Prostate gland (tissue), 2 donors: ENCODE measurements around the gene CHFR. TPM values are rescaled to one million over a fixed set of nuclear protein-coding genes. Genes with fewer than 3 reads are reported as not detected.
"Not testable (repeated sequence)": the region's sequence is repeated elsewhere in the genome, so short reads cannot be mapped to it uniquely, and the experiment has no call there.

Experiments used
- DNase-seq: peaks from one replicate; pipeline ENCODE4 v3.0.0-alpha.2; 2019; ENCODE audit warnings: low spot score
- H3K27ac ChIP-seq, 2 donors: fragments of 200-600 bp; sonication (generic); 2 replicates each; pipeline ENCODE4 v1.5.1; 2017 to 2019
- H3K27me3 ChIP-seq: fragments of 200-600 bp; sonication (generic); replicated peaks from 2 replicates; pipeline ENCODE4 v1.5.1; 2019; ENCODE audit not compliant: insufficient read depth
- H3K36me3 ChIP-seq, 2 donors: fragments of 200-600 bp; sonication (generic); 1 replicate in 1 of 2; 2 replicates in 1 of 2; pipeline versions ENCODE4 v1.5.1 to v1.8.1; 2017 to 2019
- H3K4me1 ChIP-seq: fragments of 200-600 bp; sonication (generic); replicated peaks from 2 replicates; pipeline ENCODE4 v1.5.1; 2019
- H3K4me3 ChIP-seq, 2 donors: fragments of 200-600 bp; sonication (generic); 2 replicates each; pipeline ENCODE4 v1.5.1; 2017 to 2019
- H3K9me3 ChIP-seq: fragments of 200-600 bp; sonication (generic); 2 replicates; pipeline ENCODE4 v1.5.1; 2017
- POLR2A ChIP-seq: fragments of 450-650 bp; IDR thresholded peaks from one replicate; pipeline ENCODE4 v1.6.1; 2016; ENCODE audit warnings: antibody characterized with exemption, mild to moderate bottlenecking
- POLR2AphosphoS5 ChIP-seq: sonication (generic); formaldehyde crosslinking; IDR thresholded peaks from one replicate; pipeline ENCODE4 v1.6.1; 2017; ENCODE audit warnings: antibody characterized with exemption
- WGBS: methylation state at CpG from one replicate; pipeline ENCODE4 v1.1.5; 2018; 5-methylcytosine and 5-hydroxymethylcytosine counted together
- intact Hi-C: fragments of 100-400 bp; cut with DNase I; formaldehyde crosslinking; loops from one replicate; pipeline ENCODE4 v1.14.2; 2022
- total RNA-seq, 2 donors: library from RNA; depleted of rRNA; stranded (reverse); fragments of >200 nt; gene quantifications; one replicate each; pipeline ENCODE4 v1.1.0, GENCODE V29; 2016
- TF ChIP-seq, protein P1 (sequence below), 4 experiments: fragments of 200-600 bp in 2 of 4; fragments of 450-650 bp in 2 of 4; sonication (generic) in 2 of 4; IDR thresholded peaks; 1 replicate in 3 of 4; 2 replicates in 1 of 4; pipeline ENCODE4 v1.5.1; 2016 to 2019; ENCODE audit warnings: antibody characterized with exemption in 4 of 4, mild to moderate bottlenecking in 2 of 4, moderate library complexity in 2 of 4

The CHFR gene
- total RNA-seq, 2 donors from 2014 or later: 18.7 to 52.3 TPM

DNA sequence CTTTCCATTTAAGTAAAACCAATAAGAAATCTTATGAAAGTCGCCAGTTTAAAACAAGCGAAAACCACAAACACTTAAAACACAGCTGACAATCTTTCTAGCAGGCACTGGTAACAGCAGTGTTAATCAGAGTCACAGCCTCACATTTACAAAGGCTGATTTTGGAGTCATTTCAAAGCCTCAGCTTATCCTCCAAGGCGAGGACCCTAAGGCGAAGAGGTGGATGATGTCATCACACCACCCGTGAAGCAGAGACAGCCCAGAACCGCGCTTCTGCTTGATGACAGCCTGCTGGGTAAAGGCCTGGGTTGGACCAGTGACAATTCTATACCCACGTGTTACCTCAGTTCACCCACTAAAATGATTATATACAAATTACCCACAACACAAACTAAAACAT, 68.8 kb downstream of the CHFR start:
- TF ChIP-seq, protein P1, sequence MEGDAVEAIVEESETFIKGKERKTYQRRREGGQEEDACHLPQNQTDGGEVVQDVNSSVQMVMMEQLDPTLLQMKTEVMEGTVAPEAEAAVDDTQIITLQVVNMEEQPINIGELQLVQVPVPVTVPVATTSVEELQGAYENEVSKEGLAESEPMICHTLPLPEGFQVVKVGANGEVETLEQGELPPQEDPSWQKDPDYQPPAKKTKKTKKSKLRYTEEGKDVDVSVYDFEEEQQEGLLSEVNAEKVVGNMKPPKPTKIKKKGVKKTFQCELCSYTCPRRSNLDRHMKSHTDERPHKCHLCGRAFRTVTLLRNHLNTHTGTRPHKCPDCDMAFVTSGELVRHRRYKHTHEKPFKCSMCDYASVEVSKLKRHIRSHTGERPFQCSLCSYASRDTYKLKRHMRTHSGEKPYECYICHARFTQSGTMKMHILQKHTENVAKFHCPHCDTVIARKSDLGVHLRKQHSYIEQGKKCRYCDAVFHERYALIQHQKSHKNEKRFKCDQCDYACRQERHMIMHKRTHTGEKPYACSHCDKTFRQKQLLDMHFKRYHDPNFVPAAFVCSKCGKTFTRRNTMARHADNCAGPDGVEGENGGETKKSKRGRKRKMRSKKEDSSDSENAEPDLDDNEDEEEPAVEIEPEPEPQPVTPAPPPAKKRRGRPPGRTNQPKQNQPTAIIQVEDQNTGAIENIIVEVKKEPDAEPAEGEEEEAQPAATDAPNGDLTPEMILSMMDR (IDR thresholded peaks at IDR 0.05): no peak
- no peak for TF ChIP-seq POLR2A
- TF ChIP-seq POLR2AphosphoS5: no peak
- intact Hi-C loops: no loop called here
- Histone ChIP-seq H3K4me1 (no peaks in the 10 kb centered on the region), H3K27ac (no peak overlapping the region), H3K27me3 (no peaks in the 10 kb centered on the region), H3K4me3 (no peak overlapping the region), H3K36me3 (peaks cover 9 to 27% of the 10 kb centered on the region in 2 donors), H3K9me3 (no peaks in the 10 kb centered on the region)
- 92% methylated on average over 8 of the region's 8 CpGs for WGBS
- no peak for DNase-seq

DNA sequence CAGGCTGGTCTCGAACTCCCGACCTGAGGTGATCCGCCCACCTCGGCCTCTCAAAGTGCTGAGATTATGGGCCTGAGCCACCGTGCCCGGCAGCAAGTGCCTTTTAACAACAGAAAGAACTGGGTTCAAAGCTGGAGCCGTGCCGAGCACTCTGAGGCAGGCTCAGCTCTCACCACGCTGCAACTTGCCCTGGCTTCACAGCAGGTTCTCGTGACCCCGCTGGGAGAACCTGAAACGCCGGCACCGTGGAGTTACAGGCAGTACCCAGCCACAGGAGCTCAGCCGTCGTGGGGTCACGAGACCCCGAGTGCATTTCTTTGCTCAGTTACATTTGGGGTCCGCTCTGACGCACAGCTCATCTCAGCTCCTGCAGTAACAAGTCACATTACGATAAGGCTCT, 73.2 kb downstream of the CHFR start:
- Histone ChIP-seq H3K4me1 (no peaks in the 10 kb centered on the region), H3K36me3 (peaks cover 9 to 38% of the 10 kb centered on the region in 2 donors), H3K27me3 (no peaks in the 10 kb centered on the region), H3K4me3 (no peak overlapping the region), H3K9me3 (no peaks in the 10 kb centered on the region), H3K27ac (no peak overlapping the region)
- no peak for DNase-seq
- intact Hi-C loops: no loop called here
- TF ChIP-seq POLR2A (no peak), POLR2AphosphoS5 (no peak)
- TF ChIP-seq, protein P1 (IDR thresholded peaks at IDR 0.05): no peak
- 97% methylated on average over 21 of the region's 21 CpGs for WGBS

DNA sequence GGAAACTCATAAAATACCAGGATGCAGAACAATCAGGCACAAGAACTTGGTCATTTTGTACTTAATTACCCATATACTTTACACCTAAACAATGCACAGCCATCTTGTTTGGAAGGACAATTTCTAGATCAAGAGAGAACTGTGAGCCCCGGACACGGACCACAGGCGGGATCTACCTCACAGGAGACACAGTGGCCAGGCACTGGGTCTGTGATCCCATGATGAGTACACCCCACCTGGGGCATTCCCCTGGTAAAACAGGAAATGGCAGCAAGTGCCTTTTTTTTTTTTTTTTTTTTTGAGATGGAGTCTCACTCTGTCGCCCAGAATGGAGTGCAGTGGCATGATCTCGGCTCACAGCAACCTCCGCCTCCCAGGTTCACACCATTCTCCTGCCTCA, 74.0 kb downstream of the CHFR start:
- H3K27me3 ChIP-seq: no peaks in the 10 kb centered on the region
- H3K4me1 ChIP-seq: no peaks in the 10 kb centered on the region
- no peak overlapping the region for H3K27ac ChIP-seq
- no peak overlapping the region for H3K4me3 ChIP-seq
- intact Hi-C loops: no loop called here
- 95% methylated on average over 6 of the region's 6 CpGs for WGBS
- no peak for DNase-seq
- TF ChIP-seq, protein P1 (IDR thresholded peaks at IDR 0.05): no peak
- TF ChIP-seq POLR2AphosphoS5: no peak
- H3K36me3 ChIP-seq: peaks cover 9 to 34% of the 10 kb centered on the region in 2 donors
- no peaks in the 10 kb centered on the region for H3K9me3 ChIP-seq

DNA sequence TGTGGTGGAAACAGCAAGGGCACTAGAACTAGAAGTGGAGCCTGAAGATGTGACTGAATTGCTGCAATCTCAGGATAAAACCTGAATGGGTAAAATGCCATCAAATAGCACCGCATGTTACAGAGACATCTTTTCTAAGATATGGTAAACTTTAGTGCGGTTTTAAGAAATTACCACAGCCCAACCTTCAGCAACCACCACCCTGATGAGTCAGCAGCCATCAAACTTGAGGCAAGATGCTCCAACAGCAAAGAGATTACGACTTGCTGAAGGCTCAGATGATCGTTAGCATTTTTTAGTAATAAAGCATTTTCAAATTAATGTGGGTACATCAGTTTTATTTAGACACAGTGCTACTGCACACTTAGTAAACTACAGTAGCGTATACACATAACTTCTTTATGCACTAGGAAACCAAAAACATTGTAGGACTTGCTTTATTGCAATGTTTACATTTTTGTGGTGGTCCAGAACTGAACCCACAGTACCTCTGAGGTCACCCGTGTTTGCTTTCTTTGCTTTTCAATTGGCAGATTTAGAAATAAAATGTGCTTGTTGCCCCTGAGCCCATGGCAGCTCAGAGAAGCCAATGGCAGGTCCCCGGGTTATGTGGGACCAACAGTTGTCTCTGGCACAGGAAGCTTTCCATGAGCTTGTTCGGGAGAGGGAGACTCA, 74.6 kb downstream of the CHFR start:
- Histone ChIP-seq H3K36me3 (peaks cover 13 to 36% of the 10 kb centered on the region in 2 donors), H3K27ac (no peak overlapping the region), H3K4me1 (no peaks in the 10 kb centered on the region), H3K9me3 (no peaks in the 10 kb centered on the region), H3K4me3 (no peak overlapping the region), H3K27me3 (no peaks in the 10 kb centered on the region)
- TF ChIP-seq POLR2A: no peak
- DNase-seq: no peak
- 89% methylated on average over 8 of the region's 8 CpGs for WGBS
- intact Hi-C loops: no loop called here

DNA sequence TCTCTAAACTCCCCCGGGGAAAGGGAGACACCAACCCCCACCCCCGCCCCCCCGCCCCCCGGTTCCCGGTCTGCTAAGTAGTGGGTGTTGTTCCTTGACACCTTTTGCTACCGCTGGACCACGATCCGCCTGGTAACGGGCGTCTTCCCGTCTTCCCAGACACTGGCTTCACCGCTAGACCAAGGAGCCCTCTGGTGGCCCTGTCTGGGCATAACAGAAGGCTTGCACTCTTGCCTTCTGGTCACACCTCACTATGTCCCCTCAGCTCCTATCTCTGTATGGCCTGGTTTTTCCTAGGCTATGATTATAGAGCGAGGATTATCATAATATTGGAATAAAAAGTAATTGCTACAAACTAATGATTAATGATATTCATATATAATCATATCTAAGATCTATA, 78.0 kb downstream of the CHFR start:
- TF ChIP-seq, protein P1 (IDR thresholded peaks at IDR 0.05): peak in 2 of 4 experiments; percentile 7 to 19
- H3K9me3 ChIP-seq, H3K27ac ChIP-seq, intact Hi-C loops, DNase-seq, H3K4me3 ChIP-seq, H3K4me1 ChIP-seq, H3K27me3 ChIP-seq: not testable (repeated sequence)
- WGBS: 72% methylated on average over 10 of the region's 13 CpGs
- peaks cover 10 to 20% of the 10 kb centered on the region in 2 donors for H3K36me3 ChIP-seq
